Fibroblast of mammary gland (primary cell): ENCODE data around the gene NOS1AP.

Source experiments
- DNase-seq: peaks from one replicate; pipeline ENCODE4 v3.0.0-alpha.2; 2010; ENCODE audit warnings: low read depth
- H3K4me3 ChIP-seq: 2 replicates; pipeline ENCODE4 v1.5.1; 2011; ENCODE audit warnings: low read depth, mild to moderate bottlenecking, low read length, moderate library complexity; ENCODE audit not compliant: control insufficient read depth
- CTCF ChIP-seq: conservative IDR thresholded peaks from 2 replicates; pipeline ENCODE4 v1.5.1; 2011; ENCODE audit warnings: low read depth, low read length, inconsistent platforms; ENCODE audit not compliant: control insufficient read depth, insufficient read depth

Gene NOS1AP

GRCh38 chr1:162327144-162327787, 257.8 kb downstream of the NOS1AP start:
- DNase-seq, result peak; percentile 63
- no peak overlapping the region for H3K4me3 ChIP-seq
- TF ChIP-seq CTCF, result no peak

- no peak for DNase-seq
- H3K4me3 ChIP-seq, result no peak overlapping the region
- TF ChIP-seq CTCF, result no peak
Observed at GRCh38 chr1:162327788-162328165, 258.3 kb downstream of the NOS1AP start.

- no peak for DNase-seq
- no peak overlapping the region for H3K4me3 ChIP-seq
Observed at GRCh38 chr1:162328512-162328911, 259.0 kb downstream of the NOS1AP start.

GRCh38 chr1:162329826-162330225, 260.3 kb downstream of the NOS1AP start:
- TF ChIP-seq CTCF, result no peak
- DNase-seq, result peak; percentile 17
- no peak overlapping the region for H3K4me3 ChIP-seq

More at GRCh38 chr1:162328512-162328911, 259.0 kb downstream of the NOS1AP start:
- no peak for TF ChIP-seq CTCF

- no peak overlapping the region for H3K4me3 ChIP-seq
- DNase-seq, result no peak
- no peak for TF ChIP-seq CTCF
Observed at GRCh38 chr1:162333991-162334390, 264.5 kb downstream of the NOS1AP start.

- no peak for TF ChIP-seq CTCF
- DNase-seq, result no peak
- no peak overlapping the region for H3K4me3 ChIP-seq
Observed at GRCh38 chr1:162335126-162335525, 265.6 kb downstream of the NOS1AP start.
